GM19193 (cell line): ENCODE results near the gene RNLS.

Source experiments
- POLR2A ChIP-seq: IDR thresholded peaks from 4 replicates; pipeline ENCODE4 v1.6.1; 2011; ENCODE audit not compliant: insufficient read depth, insufficient read length; ENCODE audit errors: extremely low read depth

The RNLS gene

DNA sequence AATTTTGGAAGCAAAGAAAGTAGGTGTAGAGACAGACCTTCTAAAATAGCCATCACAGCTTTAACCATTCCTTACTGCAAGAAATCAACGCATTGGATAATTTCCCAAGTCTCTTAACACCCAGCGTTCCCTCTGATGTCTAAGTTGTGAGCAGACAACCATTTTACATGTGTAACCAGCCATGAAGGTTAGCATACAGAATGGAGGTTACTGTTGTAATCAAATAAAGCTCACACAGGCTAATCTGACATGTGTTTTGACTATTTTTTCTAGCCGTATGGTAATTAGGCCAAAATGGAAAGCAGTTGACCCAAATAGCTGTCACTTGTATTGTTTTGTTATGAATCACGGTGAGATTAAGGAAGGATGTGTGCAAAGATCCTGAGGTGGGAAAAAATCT, 336.4 kb downstream of the RNLS start:
- no peak for TF ChIP-seq POLR2A

DNA sequence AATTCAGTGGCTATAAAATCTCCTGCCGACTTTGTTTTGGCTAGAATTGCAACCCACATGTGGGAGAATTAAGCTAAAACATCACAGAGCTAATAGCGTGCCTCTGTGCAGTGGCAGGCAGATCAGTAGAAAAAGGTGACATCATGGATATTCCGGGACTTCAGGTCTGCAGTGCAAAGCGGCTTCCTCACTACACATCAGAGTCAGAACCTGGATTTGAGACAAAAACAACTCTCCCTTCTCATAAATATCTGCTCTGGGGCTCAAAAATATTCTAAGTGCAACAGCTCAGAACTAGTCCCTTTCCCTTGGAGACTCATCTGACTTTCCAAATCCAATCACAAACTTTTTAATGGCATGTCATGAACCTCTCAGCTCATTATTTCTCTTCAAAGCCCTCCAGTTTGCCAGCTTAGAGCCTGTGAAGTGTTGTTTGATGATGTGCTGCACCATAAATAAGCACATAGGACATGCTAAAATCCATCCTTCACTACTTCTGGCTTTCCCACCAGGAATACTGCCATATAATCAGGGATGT, 337.1 kb downstream of the RNLS start:
- TF ChIP-seq POLR2A = no peak

DNA sequence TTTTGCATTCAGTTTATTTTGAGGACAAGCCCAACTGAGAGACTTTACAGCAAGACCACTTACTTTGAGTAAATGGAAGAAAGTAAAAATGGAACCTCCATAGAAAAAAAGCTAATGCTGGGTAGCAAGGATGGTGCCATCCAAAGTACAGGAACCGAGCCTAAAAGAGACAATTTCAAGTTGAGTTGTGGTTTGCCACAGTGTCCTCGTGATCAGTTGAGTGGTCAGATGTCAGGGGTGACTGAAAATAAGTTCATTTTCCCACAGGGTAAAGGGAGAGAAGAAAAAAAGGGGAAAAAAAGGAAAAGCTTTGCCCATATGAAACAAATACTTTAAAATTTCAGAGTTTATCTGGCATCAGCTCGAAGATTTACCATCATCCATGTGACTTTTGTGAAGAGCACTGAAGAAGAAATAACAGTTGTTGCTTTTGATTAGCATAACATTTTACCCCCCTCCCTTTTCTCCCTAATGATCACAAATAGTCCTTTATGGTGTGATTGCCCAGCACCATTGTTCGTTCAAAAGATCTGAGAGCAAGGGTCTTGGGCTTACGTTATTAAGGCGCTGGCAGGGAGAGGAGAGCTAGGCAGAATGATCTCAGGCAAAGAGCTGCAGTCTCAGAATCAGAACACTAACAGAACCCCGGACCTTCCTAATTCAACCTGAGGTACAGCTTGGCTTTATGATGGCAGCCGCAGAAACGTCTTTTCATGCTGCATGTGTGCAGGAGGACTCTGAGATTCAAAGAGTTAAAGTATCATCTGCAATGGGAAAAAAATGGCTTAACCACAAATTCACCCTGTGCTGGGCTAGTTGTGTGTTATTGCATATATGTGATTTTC, 338.1 kb downstream of the RNLS start:
- no peak for TF ChIP-seq POLR2A

DNA sequence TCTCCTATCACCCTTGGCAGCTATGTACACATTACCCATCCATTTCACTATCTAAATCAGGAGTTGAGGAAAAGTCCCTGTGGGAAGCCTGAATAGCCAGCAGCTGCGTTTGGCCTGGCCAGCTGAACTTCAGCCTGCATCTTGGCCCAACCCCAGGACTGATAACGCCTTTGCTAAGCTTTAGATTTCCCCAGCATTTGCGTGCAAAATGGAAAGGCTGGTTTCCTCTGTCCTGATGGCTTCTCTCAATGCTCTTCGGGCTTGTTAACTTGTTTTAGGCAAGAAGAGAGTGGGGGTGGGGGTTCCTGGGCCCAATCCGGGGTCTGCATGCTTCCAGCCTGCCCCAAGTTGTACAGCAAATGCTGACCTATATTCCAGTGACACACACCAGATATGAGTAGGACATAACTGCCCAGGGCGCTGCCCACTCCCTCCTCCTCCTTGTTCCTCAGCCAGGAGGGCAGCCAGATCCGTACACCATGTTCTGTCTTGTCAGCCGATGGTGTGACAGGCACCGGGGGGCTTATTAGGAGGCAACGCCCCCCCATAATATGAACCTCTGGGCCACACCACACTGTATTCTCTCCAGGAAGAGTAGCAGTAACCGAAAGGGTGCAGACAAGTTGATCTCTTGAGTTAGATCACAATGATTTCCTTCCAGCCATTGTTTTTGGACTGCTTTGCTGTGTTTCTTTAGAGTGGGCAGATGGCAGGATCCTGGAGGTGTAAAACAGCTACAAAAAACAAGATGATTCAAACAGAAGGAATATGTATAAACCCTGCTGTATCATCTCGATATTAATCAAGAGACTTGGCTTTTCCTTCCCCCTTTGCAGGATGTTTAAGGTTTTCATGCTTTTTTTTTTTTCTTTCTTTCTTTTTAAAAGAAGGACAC, 339.0 kb downstream of the RNLS start:
- TF ChIP-seq POLR2A = no peak

DNA sequence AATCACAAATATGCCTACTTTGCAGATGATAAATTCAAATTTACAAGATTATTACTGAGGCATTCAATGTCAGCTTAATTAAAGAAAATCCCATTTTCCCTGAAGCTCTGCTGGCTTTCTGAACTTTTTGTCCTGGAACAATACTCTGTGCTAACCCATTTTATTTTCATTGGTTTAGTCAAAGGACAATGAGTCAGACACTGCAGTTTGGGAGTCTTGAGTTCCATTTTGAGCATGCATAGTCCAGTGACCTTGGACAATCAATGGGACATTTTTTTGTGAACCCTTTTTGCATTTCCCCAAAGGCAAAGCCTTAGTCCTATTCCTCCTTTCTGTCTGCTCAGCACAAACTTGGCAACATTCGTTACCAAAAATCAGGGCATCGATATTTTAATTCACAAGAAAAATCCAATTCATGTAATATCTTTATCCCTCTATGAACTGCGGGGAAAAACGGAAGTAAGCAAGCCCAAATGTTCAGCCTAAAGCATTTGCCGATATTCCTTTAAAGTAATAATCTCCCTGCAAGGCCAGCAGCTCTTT, 339.8 kb downstream of the RNLS start:
- no peak for TF ChIP-seq POLR2A

DNA sequence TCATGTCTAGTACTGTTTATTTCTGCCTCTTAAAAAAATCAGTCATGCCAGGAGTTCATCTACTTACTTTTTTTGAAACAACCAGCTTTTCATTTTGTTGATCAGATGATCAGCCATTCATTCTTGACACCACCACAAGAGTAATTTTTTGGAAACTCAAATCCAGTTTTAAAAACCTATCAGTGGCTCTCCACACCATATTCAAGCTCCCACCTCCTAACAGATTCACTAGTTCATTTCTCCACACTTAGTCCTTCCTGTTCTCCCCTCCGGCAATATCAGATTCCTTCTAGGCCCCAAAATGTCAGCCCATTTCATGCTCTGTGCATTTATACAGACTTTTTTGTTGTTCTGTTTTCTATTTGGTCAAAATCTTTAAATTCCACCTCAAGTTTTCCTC, 341.6 kb downstream of the RNLS start:
- TF ChIP-seq POLR2A = no peak

DNA sequence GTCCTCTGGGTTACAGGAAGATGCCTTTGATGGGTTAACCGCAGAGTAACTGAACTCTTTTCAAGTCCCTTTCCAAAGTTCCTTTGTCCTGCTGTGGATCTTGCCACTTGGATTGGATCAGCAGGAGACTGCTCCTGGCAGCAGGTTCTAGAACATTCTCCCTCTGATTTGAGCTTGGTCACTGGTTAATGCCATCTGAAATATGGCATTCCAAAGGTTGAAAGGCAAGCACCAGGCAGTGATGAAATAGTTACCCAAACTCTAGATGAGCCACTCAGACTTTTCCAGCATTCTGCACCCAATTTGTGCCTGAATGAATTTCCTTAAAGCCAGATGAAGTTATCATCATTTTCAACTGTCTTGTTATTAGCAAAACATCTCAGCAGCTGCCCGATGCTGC, 343.9 kb downstream of the RNLS start:
- no peak for TF ChIP-seq POLR2A

DNA sequence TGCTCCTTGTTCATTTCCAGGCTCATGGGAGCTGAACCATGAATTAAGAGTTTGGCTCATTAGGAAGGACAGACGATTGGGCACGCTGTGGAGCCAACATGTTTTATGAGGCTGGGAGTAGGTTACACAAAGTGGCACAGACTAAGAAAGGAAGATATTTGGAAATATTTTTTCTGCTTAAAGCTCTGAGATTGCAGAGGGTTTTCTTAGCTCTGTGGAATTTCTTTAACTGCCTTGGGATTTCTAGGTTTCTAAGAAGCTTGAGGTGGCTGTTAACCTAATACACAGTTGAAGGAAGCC, 344.6 kb downstream of the RNLS start:
- TF ChIP-seq POLR2A = no peak

DNA sequence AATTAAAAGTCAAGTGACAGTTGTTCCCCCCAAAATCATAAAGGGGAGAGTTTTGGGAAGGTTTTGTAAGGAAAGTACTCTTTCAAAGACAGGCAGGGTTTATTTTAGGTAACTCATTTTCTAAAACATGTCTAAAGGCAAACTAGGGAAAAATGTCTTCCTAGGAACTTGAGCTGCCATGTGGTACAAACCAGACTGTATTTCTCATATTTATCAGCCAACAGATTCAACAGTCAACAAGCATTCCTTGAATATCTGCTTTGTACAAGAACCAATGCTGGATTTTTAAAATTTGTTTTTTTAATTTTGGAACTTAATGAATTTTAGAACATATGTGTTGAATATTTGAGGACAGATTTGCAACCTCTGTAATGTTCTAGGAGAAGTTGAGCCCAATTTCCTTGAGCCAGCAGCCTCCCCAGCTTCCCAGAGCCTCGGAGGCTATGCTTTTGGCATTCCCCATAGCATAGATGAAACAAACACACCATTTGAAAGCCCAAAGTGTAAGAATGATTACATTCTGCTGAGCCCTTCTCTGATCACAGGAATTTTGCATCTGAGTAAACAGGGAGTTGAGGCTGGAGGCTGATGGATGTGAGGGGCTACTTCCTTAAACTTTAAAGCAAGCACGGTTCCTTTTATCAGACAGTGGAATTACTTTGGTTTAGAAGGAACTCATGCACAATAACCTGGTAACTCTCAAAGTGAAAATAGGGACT, 345.1 kb downstream of the RNLS start:
- no peak for TF ChIP-seq POLR2A

DNA sequence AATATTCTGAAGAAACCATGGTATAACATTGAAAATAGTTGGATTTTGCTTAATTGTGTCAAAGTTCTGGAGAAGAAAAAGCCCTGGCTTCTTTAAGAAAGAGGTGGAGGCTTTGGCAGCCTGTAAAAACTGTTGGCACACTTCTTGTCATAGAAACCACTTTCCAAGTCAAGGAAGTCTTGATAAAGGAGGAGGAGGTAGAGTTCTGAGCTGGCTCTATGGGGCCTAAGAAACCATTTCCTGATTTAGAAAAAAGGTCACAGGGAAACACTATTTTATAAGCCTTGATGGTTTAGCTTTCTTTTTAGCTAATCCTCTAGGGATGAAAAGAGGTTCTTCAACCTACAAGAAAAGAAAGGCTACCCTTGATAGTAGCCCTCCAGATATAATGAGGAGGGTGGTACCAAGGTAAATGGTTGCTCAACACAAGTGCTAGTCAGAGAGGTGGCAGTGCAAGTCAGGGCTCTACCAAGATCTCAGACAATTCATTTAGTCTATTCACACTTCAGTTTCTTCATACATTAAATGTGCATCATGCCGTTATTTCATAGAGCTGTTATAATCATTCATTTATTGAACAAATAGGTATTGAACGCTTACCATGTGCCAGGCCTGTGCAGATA, 346.9 kb downstream of the RNLS start:
- no peak for TF ChIP-seq POLR2A

DNA sequence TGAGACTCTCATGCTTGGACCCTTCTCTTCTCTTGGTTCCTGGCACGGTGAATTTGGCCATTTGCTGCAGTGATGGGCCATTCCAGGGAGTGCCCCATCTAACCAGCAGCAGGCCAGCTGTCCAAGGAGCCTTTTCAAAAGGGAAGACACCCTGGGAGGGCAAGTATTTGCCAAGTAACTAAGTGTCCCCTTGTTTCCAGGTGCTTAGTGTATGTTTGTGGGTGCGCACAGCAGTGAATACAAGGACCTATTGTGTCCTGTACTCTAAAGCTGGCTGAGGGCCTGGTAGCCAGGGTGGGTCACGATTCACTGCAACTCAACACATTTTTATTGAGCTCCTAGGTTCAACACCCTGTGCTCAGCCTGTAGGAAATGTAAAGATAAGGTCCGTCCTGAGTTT, 348.8 kb downstream of the RNLS start:
- no peak for TF ChIP-seq POLR2A

DNA sequence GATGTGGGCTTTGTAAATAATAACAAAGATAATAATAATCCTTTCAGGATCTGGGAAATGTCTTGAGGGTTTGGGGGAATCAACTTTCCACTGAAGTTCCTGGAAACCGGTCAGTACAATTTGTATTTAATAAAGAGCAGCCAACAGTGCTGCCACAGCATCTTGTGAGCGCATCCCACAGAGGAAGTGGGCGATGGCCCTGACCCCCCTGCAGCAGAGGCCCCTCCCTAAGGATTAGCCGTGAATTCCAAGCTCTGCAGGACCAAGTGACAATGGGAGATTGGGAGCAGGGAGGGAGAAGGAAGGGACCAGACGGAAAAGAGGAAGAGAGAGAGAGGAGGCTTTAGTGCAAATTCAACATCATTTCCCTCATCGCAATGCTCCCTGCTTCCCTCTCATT, 349.2 kb downstream of the RNLS start:
- TF ChIP-seq POLR2A = no peak

DNA sequence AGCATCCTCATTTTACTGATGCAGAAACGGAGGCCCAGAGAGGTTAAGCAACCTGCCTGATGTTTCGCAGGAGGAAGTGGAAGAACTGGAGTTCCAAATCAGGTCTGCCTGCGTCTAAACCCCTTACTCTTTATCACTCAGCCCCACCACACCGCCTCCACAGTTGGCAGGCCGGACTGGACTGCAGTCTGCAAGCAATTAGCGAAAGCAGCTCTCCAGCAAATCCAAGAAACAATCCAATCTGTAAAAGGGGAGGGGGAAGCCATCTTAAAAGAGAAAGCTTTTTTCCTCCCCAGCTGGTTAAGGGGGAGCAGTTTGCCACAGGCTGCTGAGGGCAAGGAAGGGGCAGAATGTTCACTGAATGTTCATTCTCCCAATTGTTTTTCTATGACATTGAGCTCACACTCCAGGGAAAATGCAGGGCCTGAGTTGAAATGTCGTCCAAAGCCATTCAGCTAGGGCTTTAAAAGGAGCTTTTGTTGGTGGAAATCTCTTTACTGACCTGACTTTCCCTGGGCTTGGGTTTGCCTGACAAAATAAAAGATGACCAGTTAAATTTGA, 350.1 kb downstream of the RNLS start:
- no peak for TF ChIP-seq POLR2A
